ENCODE data around the gene NOP53.
"Not testable (repeated sequence)": the region's sequence is repeated elsewhere in the genome, so short reads cannot be mapped to it uniquely, and the experiment has no call there.

The NOP53 gene

GRCh38 chr19:47779524-47780214 is 34.3 kb downstream of the NOP53 start:
- DNase-seq = no peak

GRCh38 chr19:47780215-47780551 is 34.8 kb downstream of the NOP53 start:
- DNase-seq = no peak

- DNase-seq = no peak
These were observed 36.4 kb downstream of the NOP53 start for GRCh38 chr19:47781590-47782262.

- no peak for DNase-seq
These were observed 41.2 kb downstream of the NOP53 start for GRCh38 chr19:47786566-47786965.

GRCh38 chr19:47787307-47787706 is 42.0 kb downstream of the NOP53 start:
- not testable (repeated sequence) for DNase-seq

GRCh38 chr19:47789811-47790210 is 44.5 kb downstream of the NOP53 start:
- DNase-seq = not testable (repeated sequence)

GRCh38 chr19:47790398-47790814 is 45.1 kb downstream of the NOP53 start:
- DNase-seq = no peak

- DNase-seq = no peak
These were observed 47.3 kb downstream of the NOP53 start for GRCh38 chr19:47792616-47793015.

- no peak for DNase-seq
These were observed 49.2 kb downstream of the NOP53 start for GRCh38 chr19:47794526-47794925.

- DNase-seq = no peak
These were observed 51.4 kb downstream of the NOP53 start for GRCh38 chr19:47796785-47797184.

- DNase-seq = no peak
These were observed 52.9 kb downstream of the NOP53 start for GRCh38 chr19:47797996-47798903.

GRCh38 chr19:47798904-47799266 is 53.5 kb downstream of the NOP53 start:
- DNase-seq = no peak

GRCh38 chr19:47801270-47801669 is 55.9 kb downstream of the NOP53 start:
- no peak for DNase-seq

- DNase-seq = no peak
These were observed 57.2 kb downstream of the NOP53 start for GRCh38 chr19:47802521-47803043.

GRCh38 chr19:47803148-47803547 is 57.8 kb downstream of the NOP53 start:
- not testable (repeated sequence) for DNase-seq

GRCh38 chr19:47803671-47804070 is 58.3 kb downstream of the NOP53 start:
- not testable (repeated sequence) for DNase-seq

- DNase-seq = not testable (repeated sequence)
These were observed 59.1 kb downstream of the NOP53 start, which contains the start of gene TPRX1 for GRCh38 chr19:47804451-47804850. Gene TPRX1, minus strand, starts transcription at chr19:47804551. Its CDS starts 12 bp downstream, at chr19:47804539.

- DNase-seq = no peak
These were observed 60.0 kb downstream of the NOP53 start for GRCh38 chr19:47805313-47805712.

- no peak for DNase-seq
These were observed 61.1 kb downstream of the NOP53 start for GRCh38 chr19:47806435-47806834.
